K562 (cell line): ENCODE data around the gene CISD3. TPM values are rescaled to one million over a fixed set of nuclear protein-coding genes. Genes with fewer than 3 reads are reported as not detected.

Source experiments
- CBX1 ChIP-seq: sonication (generic); IDR thresholded peaks from 2 replicates; pipeline ENCODE4 v1.6.1; 2016; ENCODE audit warnings: antibody characterized with exemption, low read depth, mild to moderate bottlenecking
- DIDO1 ChIP-seq: fragments of 450-650 bp; IDR thresholded peaks from 2 replicates; pipeline ENCODE4 v1.6.1; 2016; ENCODE audit warnings: low read depth, missing biosample characterization, missing genetic modification characterization
- E2F8 ChIP-seq: fragments of 450-650 bp; IDR thresholded peaks from 2 replicates; pipeline ENCODE4 v1.7.1; 2018; ENCODE audit warnings: mild to moderate bottlenecking, low read depth; ENCODE audit not compliant: partially characterized antibody
- EGR1 ChIP-seq: fragments of 450-650 bp; conservative IDR thresholded peaks from 2 replicates; pipeline ENCODE4 v1.6.1; 2017; ENCODE audit warnings: mild to moderate bottlenecking
- ELK1 ChIP-seq: sonication (generic); formaldehyde crosslinking; IDR thresholded peaks from 2 replicates; pipeline ENCODE4 v1.8.1; 2022; ENCODE audit warnings: missing genetic modification reagents
- GABPB2 ChIP-seq: fragments of 250-450 bp; sonication (Bioruptor Pico); conservative IDR thresholded peaks from 2 replicates; pipeline ENCODE4 v1.5.1; 2021; ENCODE audit warnings: mild to moderate bottlenecking
- MEF2A ChIP-seq: IDR thresholded peaks from 2 replicates; pipeline ENCODE4 v1.6.1; 2011; ENCODE audit warnings: low read depth, mild to moderate bottlenecking, low read length, moderate library complexity; ENCODE audit not compliant: control insufficient read depth
- PYGO2 ChIP-seq: fragments of 450-650 bp; IDR thresholded peaks from 2 replicates; pipeline ENCODE4 v1.6.1; 2016; ENCODE audit warnings: mild to moderate bottlenecking, missing genetic modification characterization, moderate library complexity, missing compliant biosample characterization
- RBM39 ChIP-seq: fragments of 200-400 bp; formaldehyde crosslinking; optimal IDR thresholded peaks from 2 replicates; pipeline ENCODE3; 2018; ENCODE audit warnings: low read depth, low read length
- SIX5 ChIP-seq, 2 experiments: IDR thresholded peaks; 2 replicates each; pipeline ENCODE4 v1.6.1; 2011; ENCODE audit warnings: low read length in 2 of 2, borderline replicate concordance in 1 of 2, low read depth in 1 of 2, mild to moderate bottlenecking in 1 of 2, moderate library complexity in 1 of 2; ENCODE audit not compliant: insufficient read depth in 1 of 2
- TEAD1 ChIP-seq, 2 experiments: fragments of 450-650 bp in 1 of 2; sonication (generic) in 1 of 2; formaldehyde crosslinking; IDR thresholded peaks; 2 replicates each; pipeline versions ENCODE4 v1.4.0 to v1.8.0; 2020 to 2022; ENCODE audit warnings: mild to moderate bottlenecking in 2 of 2, missing genetic modification reagents in 1 of 2
- UBTF ChIP-seq, 2 experiments: IDR thresholded peaks; 2 replicates each; pipeline ENCODE4 v1.6.1; 2012; ENCODE audit warnings: improper control_type of control experiment in 2 of 2, low read depth in 2 of 2, low read length in 2 of 2, borderline replicate concordance in 1 of 2
- ZNF253 ChIP-seq: fragments of 250-450 bp; sonication (Bioruptor Pico); conservative IDR thresholded peaks from 2 replicates; pipeline ENCODE4 v1.6.1; 2021; ENCODE audit warnings: mild to moderate bottlenecking
- ZNF518B ChIP-seq: fragments of 250-450 bp; sonication (Bioruptor Pico); IDR thresholded peaks from 2 replicates; pipeline ENCODE4 v1.5.0; 2021; ENCODE audit warnings: mild to moderate bottlenecking, moderate library complexity
- ZNF695 ChIP-seq: fragments of 450-650 bp; formaldehyde crosslinking; IDR thresholded peaks from 2 replicates; pipeline ENCODE4 v1.4.0; 2020; ENCODE audit warnings: mild to moderate bottlenecking, moderate library complexity
- ZNF76 ChIP-seq: fragments of 250-450 bp; sonication (Bioruptor Pico); IDR thresholded peaks from 2 replicates; pipeline ENCODE4 v1.4.0; 2020; ENCODE audit warnings: mild to moderate bottlenecking, moderate library complexity, borderline replicate concordance
- polyA plus RNA-seq, 8 experiments: library from polyadenylated mRNA; depleted of rRNA in 4 of 8; stranded (reverse) in 5 of 8; unstranded in 3 of 8; fragments of >200 nt; fragmentation: Nextera tagmentation in 2 of 8; fragmentation: Illumina TruSeq in 1 of 8; extraction: Ambion mirVana in 2 of 8; extraction: Trizol in 1 of 8; gene quantifications; 2 replicates each; pipeline versions ENCODE4 v1.2.1 to v1.2.3, GENCODE V29; 2011 to 2014; ENCODE audit warnings: inconsistent platforms in 1 of 8, missing spikeins in 1 of 8
- total RNA-seq, 7 experiments: library from RNA; depleted of rRNA in 6 of 7; stranded (reverse); fragments of >200 nt in 6 of 7; fragmentation: Illumina TruSeq in 2 of 7; extraction: Trizol in 2 of 7; gene quantifications; 2 replicates each; pipeline versions ENCODE4 v1.2.1 to v1.2.3, GENCODE V29; 2011 to 2021; ENCODE audit warnings: low replicate concordance in 1 of 7

The CISD3 gene
- total and polyA plus RNA-seq, 9 of the 15 experiments (the other 6 are each of a cell fraction or from before 2014, with no cell fraction given), result 5.0 to 60.7 (median 15.7) TPM

GRCh38 chr17:38752308-38753070 is 22.3 kb downstream of the CISD3 start, which contains the start of gene PSMB3 (continued):
- no peak for TF ChIP-seq UBTF (IDR thresholded peaks at IDR 0.05; ENCODE audit: borderline replicate concordance in 1 of 2, low read depth in 2 of 2, low read length in 2 of 2)
- 0 out of 4 replicates have a peak, but pooled peaks of 1 of the 2 experiments have one; percentile 35 for TF ChIP-seq TEAD1 (CRISPR knock-in tag; IDR thresholded peaks at IDR 0.05)
- no peak for TF ChIP-seq RBM39
- no peak for TF ChIP-seq ELK1 (CRISPR knock-in tag)
- peak; percentile 91; the same call in 1 of the 2 replicates for TF ChIP-seq ZNF76 (CRISPR knock-in tag)
- TF ChIP-seq ZNF518B (CRISPR knock-in tag), result no peak
- TF ChIP-seq MEF2A, result no peak
- TF ChIP-seq CBX1, result no peak
- peak; percentile 88 for TF ChIP-seq EGR1
- peak; percentile 63; the same call in 1 of the 2 replicates for TF ChIP-seq DIDO1 (tag)
- no peak for TF ChIP-seq ZNF253 (CRISPR knock-in tag)
- no peak for TF ChIP-seq GABPB2 (CRISPR knock-in tag)
- TF ChIP-seq SIX5 (IDR thresholded peaks at IDR 0.05; ENCODE audit: borderline replicate concordance in 1 of 2, insufficient read depth in 1 of 2, low read depth in 1 of 2, low read length in 2 of 2), result no peak
- TF ChIP-seq E2F8, result peak; percentile 96
- no peak for TF ChIP-seq PYGO2 (tag)
- no peak for TF ChIP-seq ZNF695 (CRISPR knock-in tag)
